GF-D8 (cell line): ENCODE measurements around the gene CEP89.
"Not testable (repeated sequence)": the region's sequence is repeated elsewhere in the genome, so short reads cannot be mapped to it uniquely, and the experiment has no call there.

Source experiments
- DNase-seq: peaks from one replicate; lab custom pipeline; 2025; lab: John Stamatoyannopoulos, UW

The CEP89 gene

DNA sequence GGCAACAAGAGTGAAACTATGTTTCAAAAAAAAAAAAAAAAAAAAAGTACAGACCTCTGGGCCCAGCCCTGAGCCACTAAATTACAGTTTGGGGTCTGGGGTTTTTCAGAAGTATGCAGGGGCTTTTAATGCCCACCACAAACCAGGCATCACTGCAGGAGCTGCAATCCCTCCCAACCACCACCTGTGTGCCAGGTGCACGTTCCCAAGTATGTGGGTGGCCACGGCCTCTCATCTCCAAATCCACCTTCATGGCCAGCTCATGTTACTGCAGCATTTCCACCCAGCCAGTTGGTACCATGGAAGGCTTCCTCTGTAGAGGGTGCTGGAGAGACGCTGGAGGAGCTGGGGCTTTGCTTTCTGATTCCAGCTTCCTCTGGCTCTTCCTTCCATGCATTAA, 26.5 kb downstream of the CEP89 start:
- no peak for DNase-seq

- not testable (repeated sequence) for DNase-seq
Observed at GRCh38 chr19:32941273-32941672, 30.5 kb downstream of the CEP89 start.

GRCh38 chr19:32936065-32936464, 35.7 kb downstream of the CEP89 start:
- no peak for DNase-seq

DNA sequence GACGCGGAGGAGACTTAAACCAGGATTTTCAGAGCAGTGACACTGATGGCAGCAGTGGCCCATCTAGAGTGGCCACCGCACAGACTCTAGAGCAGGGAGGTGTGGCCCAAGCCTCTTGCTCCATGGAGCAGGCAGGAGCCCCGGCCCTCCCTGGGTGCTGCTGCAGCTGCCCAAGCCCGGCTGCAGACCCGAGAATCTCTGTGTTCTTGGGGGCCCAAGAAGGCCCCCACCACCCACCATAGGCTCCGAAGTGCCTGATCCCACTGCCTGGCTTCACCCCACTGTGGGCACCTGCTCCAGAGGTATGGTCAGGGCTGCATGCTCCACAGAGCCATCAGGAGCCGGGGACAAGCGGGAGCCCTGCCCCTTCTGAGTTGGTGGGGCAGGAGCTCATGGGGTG, 36.1 kb downstream of the CEP89 start:
- no peak for DNase-seq

- DNase-seq: no peak
Observed at GRCh38 chr19:32933571-32933970, 38.2 kb downstream of the CEP89 start.

DNA sequence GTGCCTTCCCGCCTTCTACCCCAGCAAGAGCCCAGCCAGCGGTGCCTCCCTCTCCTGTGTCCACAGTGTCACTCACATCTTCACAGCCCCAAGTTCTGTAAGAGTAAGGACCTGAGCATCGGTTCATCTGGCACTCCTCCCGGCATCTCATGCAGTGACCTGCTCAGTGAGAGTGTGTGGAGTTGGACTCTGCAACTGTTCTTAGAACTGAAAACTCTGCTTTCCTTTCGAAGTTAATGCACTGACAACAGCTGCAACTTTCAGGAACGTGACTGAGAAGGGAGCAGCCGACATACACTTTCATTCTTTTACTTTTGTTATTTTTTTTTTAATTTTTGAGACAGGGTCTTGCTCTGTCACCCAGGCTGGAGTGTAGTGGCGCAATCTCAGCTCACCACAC, 41.2 kb downstream of the CEP89 start:
- no peak for DNase-seq

DNA sequence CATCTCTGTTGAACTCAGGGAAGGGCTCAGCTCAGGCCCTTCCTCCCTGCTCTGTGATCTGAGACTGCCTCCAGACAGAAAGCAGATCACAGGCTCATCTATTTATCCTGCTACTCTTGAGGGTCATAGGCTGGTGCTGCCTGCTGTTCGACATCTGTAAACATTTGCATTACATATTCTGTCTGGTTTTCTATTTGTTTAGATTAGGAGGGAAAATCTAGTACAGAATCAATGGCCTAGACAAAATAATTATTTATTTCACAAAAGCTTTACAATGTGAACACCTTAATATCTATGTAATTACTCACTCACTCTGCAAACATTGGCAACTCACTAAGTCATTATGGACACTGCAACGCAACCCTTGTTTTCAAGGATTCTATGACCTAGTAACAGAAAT, 43.0 kb downstream of the CEP89 start:
- DNase-seq: no peak

DNA sequence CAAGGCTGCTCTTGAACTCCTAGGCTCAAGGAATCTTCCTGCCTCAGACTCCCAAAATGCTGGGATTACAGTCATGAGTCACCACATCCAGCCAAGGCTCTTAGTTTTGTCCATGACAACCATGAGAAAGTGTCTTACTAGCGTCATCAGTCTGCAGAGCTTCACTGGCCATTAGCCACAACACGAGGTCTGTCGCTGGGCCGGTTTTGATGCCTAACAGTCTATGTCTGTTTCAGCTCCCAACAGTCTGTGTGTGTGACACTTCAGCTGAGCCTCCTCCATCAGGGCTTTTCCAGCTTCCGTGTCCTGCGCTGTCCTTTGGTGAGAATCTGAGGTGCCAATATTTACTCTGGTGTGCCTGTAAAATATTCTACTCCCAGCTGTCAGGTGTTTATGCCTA, 47.6 kb downstream of the CEP89 start:
- DNase-seq: no peak

- no peak for DNase-seq
Observed at GRCh38 chr19:32921624-32922023, 50.1 kb downstream of the CEP89 start.

DNA sequence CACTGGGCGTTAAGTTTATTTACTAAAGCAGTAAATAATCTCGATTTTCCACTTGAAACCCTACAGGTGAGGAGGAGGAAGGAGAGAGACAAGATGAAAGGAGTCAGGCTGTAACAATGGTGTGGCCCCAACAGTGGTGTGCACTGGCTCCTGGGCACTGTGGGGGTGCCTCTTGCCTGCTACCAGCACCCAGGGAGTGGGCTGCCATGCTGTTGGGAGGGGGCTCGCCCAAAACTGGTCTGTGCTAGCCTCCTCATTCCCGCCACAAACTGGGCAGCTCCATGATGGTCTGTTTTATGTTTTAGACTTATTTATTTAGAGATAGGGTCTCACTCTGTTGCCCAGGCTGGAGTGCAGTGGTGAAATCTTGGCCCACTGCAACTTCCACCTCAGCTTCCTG, 52.4 kb downstream of the CEP89 start:
- DNase-seq: no peak

DNA sequence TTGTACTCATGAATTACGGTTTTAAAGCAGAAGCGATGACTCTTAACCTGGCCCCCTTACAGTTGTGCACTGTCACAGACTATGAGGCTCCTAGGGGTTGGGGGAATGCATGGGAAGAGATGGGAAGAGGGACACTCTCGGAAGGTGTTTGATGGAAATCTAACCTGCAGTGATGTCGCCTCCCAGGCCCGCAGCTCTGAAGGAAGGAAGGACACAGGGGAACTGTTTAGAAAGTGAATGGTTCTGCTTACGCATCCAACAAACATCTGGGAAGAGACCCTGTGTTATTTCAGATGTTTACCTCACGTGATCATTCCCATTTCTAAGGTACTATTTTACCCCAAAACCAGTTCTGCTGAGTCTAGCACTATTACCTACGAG, 54.2 kb downstream of the CEP89 start:
- no peak for DNase-seq

GRCh38 chr19:32916969-32917615, 54.7 kb downstream of the CEP89 start:
- DNase-seq: no peak

- DNase-seq: no peak
Observed at GRCh38 chr19:32914879-32915660, 56.7 kb downstream of the CEP89 start.

DNA sequence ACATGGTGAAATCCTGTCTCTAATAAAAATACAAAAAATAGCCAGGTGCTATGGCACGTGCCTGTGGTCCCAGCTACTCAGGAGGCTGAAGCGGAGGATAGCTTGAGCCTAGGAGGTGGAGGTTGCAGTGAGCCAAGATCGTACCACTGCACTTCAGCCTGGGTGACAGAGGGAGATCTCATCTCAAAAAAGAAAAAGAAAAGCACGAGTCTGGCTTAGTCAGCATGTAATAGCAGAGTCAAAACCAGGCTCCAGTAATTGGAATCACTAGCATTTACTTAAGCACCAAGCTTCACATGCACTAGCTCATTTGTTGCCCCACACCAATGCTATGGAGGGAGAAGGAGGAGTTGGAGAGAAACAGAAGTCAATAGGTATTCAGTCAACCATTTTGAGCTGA, 60.3 kb downstream of the CEP89 start:
- DNase-seq: no peak

DNA sequence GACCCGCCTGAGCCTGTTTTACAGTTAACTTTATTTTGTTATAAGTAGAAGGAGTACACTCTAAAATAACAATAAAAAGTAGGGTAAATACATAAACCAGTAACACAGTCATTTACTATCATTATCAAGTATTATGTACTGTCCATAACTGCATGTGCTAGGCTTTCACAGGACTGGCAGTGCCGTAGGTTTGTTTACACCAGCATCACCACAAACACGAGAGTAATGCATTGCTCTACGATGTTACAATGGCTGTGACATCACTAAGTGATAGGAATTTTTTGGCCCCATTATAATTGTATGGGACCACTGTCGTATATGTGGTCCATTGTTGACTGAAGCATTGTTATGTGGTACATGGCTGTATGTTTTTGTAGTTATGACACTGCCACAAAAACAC, 60.9 kb downstream of the CEP89 start:
- no peak for DNase-seq

DNA sequence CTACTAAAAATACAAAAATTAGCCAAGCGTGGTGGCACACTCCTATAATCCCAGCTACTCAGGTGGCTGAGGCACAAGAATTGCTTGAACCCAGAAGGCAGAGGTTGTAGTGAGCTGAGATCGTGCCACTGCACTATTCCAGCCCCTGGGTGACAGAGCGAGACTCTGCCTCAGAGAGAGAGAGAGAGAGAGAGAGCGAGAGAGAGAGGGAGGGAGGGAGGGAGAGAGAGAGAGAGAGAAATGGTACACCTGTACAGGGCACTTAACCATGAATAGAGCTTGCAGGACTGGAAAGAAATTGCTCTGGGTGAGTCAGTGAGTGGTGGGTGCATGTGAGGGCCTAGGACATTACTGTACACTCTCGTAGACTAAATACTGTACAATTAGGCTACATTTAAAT, 61.7 kb downstream of the CEP89 start:
- DNase-seq: no peak

GRCh38 chr19:32909257-32909656, 62.5 kb downstream of the CEP89 start:
- no peak for DNase-seq

GRCh38 chr19:32908641-32909190, 63.0 kb downstream of the CEP89 start:
- no peak for DNase-seq

DNA sequence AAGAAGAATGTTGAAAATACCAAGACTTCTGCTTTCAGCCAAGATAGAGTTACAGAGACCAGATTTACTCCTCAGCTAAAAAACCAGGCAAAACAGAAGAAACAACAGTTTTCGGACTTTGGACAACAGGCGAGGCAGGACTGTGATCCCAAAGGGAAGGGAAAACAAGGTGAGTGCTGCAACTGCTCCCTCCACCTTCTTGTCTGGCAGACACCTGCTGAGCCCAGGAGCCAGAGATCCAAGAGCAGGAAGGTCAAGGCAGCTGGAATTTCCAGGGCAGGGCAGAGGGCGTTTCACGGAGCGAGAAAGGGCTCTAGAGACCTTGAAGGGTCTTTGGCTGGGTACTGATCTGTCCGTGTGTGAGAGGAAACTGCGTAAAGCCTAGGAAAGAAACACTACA, 69.3 kb downstream of the CEP89 start:
- no peak for DNase-seq

DNA sequence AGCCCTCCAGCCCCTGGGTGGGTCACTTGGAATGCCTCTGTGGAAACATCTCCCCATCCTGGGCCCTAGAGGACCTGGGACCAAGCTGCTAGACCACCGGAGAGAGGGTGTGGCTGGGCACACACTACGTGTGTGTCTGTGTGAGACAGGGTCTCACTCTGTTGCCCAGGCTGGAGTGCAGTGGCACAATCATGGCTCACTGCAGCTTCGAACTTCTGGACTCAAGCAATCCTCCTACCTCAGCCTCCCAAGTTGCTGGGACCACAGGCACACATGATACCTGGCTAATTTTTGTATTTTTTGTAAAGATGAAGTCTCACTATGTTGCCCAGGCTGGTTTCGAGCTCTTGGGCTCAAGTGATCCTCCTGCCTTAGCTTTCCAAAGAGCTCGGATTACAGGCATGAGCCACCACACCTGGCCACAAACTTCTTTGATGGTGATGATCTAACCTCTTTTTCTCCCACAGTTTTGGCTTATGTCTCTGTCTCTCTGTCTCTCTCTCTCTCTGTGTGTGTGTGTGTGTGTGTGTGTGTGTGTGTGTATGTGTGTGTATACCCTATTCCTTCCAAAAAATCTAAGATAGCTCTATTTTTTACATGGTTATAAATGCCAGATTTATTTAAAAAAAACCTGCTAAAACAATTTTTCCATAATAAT, 70.1 kb downstream of the CEP89 start:
- DNase-seq: no peak

GRCh38 chr19:32896516-32897214, 75.1 kb downstream of the CEP89 start:
- DNase-seq: no peak

GRCh38 chr19:32895384-32895783, 76.4 kb downstream of the CEP89 start:
- no peak for DNase-seq
